NCI-H128 (cell line): ENCODE measurements around the gene ACD.

Experiments
- DNase-seq: peaks from one replicate; lab custom pipeline; 2025; ENCODE audit not compliant: unreplicated experiment; lab: John Stamatoyannopoulos, UW

Gene ACD

GRCh38 chr16:67648088-67648763 is 11.8 kb downstream of the ACD start:
- no peak for DNase-seq

DNA sequence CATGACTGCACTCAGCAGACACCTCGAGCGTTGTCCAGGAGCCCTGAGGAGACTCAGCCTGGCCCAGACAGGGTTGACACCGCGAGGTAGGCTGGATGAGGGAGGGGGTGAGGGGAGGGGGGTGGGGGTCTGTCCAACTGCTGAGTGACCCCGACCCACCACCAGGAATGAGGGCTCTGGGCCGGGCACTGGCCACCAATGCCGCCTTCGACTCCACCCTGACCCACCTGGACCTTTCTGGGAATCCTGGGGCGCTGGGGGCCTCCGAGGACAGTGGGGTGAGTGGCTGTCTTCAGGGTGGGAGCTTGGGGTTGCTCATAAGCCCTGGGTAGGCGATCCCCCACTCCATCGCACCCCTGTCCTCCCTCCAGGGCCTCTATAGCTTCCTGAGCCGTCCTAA is 12.4 kb downstream of the ACD start:
- DNase-seq, result no peak

GRCh38 chr16:67647111-67647651 is 12.9 kb downstream of the ACD start:
- no peak for DNase-seq

DNA sequence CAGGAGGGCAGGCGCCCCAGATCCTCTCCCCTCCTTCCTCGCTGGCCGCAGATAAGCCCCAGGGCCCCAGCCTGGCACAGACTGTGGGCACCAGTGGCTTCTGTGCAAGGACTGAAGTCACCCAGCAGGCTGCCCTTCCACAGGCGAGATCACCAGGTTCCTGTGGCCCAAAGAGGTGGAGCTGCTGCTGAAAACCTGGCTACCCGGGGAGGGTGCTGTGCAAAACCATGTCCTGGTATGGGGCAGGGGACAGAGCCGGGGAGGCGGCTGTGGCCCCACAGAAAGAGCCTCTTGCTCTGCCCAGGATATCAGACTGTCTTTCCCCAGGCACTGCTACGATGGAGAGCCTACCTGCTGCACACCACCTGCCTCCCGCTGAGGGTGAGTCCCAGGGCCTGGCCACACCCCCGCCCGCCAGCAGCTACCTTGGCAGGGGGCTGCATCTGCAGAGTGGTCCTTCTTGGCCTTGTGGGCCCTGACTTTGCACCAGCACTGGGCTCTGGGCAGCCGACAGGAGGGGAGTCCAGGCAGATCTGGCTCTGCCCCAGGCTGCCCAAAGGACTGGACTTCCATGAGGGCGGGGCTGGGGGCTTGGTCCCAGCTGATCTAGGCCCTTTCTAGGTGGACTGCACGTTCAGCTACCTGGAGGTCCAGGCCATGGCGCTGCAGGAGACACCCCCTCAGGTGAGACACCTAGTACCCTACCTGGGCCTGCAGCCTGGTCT is 14.5 kb downstream of the ACD start:
- DNase-seq, result no peak

DNA sequence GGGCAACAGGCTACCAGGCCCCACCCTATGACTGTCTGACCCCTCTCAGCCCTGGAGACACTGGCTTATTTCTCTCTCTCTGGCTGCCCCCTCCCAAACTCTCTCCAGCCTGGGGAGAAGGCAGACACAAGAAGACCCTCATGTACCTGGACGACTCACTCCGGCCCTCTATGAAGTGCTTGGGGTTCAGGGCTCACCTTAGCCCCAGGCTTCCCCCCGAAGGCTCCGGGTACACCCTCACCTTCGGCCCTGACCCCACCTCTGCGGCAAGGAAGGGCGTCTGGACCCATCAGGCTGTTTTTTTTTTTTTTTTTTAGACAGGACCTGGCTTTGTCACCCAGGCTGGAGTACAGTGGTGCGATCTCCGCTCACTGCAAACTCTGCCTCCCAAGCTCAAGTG is 16.0 kb downstream of the ACD start:
- no peak for DNase-seq

- no peak for DNase-seq
Measured at GRCh38 chr16:67641779-67642708, 18.0 kb downstream of the ACD start.

DNA sequence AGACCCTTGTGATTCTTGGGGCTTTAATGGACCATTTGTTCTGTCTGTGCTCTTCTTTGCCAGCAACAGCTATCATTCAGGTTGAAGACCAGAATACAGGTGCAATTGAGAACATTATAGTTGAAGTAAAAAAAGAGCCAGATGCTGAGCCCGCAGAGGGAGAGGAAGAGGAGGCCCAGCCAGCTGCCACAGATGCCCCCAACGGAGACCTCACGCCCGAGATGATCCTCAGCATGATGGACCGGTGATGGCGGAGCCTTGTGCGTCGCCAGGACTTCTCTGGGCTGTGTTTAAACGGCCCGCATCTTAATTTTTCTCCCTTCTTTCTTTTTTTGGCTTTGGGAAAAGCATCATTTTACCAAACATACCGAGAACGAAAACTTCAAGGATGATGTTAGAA is 22.4 kb downstream of the ACD start:
- no peak for DNase-seq

GRCh38 chr16:67636713-67637112 is 23.3 kb downstream of the ACD start:
- no peak for DNase-seq

- no peak for DNase-seq
Measured at GRCh38 chr16:67632415-67633172, 27.5 kb downstream of the ACD start.

GRCh38 chr16:67628216-67628615 is 31.8 kb downstream of the ACD start:
- DNase-seq, result no peak

DNA sequence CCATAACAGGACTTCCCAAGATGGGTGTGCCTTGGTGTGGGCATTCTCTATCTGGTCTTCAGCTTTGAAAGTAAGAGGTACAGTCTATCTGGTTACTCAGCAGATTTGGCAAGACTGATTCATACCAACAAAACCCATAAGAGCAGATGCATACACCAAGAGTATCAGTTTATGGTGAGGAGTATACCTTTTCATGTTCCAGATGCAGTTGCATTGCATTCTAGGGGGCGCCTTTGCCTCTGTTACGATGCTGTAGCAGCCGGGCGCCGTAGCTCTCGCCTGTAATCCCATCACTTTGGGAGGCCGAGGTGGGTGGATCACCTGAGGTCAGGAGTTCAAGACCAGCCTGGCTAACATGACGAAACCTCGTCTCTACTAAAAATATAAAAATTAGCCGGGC is 46.3 kb downstream of the ACD start:
- DNase-seq, result no peak

GRCh38 chr16:67608364-67608763 is 51.7 kb downstream of the ACD start:
- no peak for DNase-seq
